ENCODE measurements around the gene GTPBP1.

GTPBP1 gene

DNA sequence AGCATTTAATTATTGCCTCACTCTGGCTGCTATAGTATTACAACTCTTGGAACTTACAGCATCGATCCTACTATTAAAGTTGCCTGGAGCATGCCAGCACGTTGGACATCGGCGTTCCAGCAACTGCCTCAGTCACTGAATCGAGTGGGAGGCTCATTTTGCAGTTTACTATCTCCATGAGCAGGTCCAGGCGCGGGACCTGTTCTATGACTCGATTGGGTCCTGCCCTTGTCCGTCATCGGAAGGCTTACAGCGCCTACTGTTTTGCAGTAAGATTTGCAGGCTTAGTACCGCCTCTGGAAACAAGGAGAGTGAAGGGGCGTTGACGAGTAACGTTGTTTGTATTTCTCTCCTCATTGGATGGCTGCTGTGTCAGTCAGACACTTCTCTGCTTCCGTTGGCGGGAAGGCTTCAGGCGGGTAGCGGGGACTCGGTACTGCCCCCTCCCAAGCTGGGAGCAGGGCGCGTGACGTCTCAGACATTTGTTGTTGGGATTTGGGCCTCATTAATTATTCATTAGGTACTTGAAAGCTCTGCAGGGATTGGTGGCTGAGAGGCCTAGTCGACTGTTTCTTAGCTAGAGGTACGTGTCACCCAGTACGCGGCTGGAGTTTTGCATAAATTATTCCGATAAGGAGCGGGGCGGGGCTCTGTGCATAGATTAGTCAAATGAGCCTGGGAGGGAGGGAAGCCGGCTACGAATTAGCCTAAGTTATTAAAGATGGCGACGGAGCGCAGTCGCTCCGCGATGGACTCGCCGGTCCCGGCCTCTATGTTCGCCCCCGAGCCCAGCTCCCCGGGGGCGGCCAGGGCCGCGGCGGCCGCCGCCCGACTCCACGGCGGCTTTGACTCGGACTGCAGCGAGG, at the start of gene GTPBP1:
Gene GTPBP1 (plus strand): TSS at position 710 of the 866 bp plus-strand sequence. CDS start 12 bp downstream, at position 722.
- DNase-seq: peak; percentile 91 to 94

DNA sequence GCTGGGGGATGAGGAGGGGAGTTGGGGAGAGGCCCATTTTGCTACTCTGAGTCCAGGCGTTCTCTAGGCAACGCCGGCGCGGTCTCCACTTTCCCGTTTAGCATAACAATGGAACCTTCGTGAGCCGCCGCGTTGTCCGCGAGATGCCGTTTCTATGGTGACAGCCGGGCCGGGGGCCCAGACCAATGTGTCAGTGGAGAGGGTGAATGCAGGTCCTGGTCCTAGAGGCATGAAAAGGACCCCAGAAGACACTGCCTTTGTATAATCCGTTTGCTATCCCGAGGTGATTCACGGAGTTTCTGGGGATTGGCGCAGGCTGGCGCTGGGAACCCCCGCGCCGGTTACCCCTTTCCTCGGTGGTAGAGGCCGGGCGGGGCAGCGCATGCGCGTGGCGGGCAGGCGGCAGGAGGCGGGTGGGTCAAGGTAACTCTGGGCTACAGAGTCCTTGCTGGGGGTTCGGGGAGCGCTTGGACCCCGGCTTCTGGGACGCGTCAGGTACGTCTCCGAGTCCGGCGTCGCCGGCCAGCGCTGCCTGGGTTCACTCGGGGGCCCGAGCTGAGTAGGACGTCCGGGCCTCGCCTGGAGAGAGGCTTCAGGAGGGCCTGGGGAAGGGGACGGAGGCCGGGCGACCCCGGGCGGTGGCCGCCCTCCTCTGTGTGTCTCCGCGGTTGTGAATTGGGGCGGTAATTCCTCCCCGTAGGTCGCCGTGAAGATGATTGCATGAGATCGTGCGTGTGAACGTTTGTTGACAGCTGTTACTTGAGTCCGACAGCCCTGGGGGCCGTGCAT, 49.3 kb upstream of the GTPBP1 start, which contains the start of the genes CBY1 and FAM227A:
Gene CBY1 (plus strand): TSS at position 383 of the 789 bp plus-strand sequence. CDS start 11,417 bp downstream, outside the sequence.
Gene FAM227A (minus strand): TSS at position 137 of the 789 bp plus-strand sequence. CDS start 6,224 bp downstream, outside the sequence.
- DNase-seq: peak; percentile 81 to 82

GRCh38 chr22:38657045-38657909, 48.5 kb upstream of the GTPBP1 start:
- peak; percentile 17 to 25 for DNase-seq

DNA sequence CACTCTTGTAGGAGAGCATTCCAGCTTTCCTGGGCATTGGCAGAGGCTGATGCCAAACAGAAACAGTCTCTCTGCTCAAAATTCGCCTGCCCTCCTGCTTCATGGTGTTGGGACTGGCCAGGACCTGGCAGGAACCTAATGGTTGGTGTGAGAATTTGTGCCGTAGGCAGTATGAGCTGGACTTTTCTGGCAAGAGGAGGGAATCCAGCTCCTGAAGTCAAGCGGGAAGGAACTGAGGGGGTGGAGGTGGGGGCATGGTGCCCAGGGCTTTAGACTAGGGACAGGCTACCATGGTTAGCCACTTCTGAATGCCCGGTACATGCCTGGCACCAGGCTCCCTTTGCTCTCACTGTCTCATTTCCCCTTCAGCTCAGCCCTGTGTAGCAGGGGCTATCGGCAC, 30.9 kb upstream of the GTPBP1 start:
- no peak for DNase-seq

- no peak for DNase-seq
Measured at GRCh38 chr22:38675833-38676232, 29.9 kb upstream of the GTPBP1 start.

GRCh38 chr22:38681582-38682335, 24.0 kb upstream of the GTPBP1 start, which contains the start of gene TOMM22:
Gene TOMM22 (plus strand): TSS chr22:38681957. CDS start chr22:38681979, 22 bp downstream.
- DNase-seq: peak; percentile 79 to 82

DNA sequence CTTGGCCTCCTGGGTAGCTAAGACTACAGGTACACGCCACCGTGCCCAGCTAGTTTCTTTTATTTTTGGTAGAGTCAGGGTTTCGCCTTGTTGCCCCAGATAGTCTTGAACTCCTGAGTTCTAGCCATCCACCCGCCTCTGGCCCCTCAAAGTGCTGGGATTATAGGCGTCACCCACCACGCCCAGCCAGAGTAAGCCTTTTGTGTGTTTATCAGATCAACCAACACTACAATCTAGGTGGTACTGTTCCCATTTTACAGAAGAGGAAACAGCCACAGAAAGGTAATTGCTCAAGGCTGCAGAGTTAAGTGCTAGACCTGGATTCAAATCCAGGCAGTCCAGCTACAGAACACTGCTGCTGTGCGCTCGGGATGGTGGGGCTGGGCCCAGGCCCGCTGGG, 20.8 kb upstream of the GTPBP1 start:
- no peak for DNase-seq

DNA sequence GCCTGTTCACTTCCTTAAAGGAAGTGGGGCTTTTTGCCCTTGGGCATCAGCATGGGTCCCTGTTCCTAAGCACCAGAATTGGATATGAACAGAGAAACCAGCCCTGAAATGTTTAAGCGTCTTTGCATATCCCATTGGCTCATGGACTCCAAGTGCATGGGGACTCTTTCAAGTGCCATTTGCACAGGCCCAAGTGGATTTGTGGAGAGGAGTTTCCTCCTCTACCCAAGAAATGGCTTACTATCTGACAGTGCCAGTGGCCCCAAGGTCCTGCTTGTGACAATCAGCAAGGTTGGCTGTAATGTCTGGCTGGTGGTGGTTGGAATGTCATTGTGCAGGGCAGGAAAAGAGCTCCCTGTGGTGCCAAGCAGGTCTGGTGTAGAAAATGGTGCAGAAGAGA, 20.0 kb upstream of the GTPBP1 start:
- no peak for DNase-seq

DNA sequence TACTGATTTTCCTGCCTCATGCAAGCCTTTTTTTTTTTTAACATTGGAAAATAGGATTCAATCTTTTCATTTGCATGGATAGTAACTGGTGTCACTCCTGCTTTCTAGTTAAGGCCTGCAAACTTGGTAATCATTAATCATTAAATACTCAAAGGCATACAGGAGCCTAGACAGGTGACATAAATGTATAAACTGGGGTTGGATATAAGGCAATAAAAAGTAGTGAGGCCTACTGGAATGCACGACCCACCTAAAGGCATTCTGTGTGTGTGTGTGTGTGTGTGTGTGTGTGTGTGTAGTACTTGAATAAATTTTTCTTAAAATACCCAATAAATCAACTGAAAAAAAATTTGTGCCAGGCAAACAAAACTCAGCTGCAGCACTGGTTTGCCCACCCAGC, 16.1 kb upstream of the GTPBP1 start:
- no peak for DNase-seq

DNA sequence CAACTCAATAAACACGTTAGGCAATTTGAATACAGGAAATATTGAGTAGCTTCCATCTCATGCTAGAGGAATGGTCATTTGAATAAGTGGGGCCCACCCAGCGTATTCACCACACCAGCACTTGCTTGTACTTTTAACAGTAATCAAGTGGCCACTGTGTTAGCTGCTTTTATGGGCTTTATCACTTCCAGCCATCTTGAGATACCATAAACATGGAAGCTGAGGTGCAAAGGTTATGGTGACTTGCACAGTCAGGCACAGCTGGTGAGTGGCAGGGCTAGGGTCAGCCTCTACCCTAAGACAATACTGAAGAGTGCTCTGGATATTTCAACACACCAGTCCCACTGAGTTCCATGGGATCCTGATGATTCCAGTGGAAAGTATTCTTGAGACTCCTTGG, 11.7 kb upstream of the GTPBP1 start:
- DNase-seq: no peak

- no peak for DNase-seq
Measured at GRCh38 chr22:38694940-38695339, 10.8 kb upstream of the GTPBP1 start.

DNA sequence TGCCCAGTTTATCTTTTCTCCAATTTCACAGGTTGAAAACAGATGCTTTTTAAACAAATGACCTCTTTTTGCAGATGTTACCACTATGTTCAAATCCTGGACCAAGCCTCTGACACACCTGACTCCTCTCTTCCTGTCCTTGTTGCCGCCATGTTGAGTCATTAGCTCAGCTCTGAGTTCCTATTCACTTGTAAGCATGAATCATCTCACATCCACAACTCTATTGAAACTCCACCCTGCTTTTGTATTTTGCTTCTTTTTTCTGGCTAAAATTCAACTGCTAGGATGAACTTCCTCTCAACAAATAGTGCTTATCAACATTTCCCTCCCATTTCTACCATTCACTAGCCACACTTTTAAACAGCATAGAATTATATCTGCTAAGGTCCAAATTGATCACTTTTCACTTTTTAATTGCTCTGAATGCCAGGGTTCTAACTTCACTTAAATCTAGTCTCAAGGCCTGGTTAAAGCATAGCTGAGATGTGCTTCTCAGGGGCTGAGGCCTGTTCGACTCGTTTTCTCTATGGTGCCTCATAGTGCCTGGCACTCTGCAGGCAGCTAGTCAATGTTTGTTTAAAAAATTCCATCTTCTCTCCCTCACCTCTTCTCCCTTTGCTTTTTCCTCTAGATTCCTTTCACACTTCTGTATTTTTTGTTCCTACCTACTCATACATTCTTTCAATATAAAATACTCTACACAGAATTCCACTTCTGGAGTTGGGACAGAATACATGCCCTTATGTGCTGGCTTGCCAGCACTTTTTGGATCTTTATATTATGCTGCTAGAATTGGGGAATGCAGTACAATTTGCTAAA, 8.9 kb upstream of the GTPBP1 start:
- peak in 1 of 2 donors; percentile 29 for DNase-seq

DNA sequence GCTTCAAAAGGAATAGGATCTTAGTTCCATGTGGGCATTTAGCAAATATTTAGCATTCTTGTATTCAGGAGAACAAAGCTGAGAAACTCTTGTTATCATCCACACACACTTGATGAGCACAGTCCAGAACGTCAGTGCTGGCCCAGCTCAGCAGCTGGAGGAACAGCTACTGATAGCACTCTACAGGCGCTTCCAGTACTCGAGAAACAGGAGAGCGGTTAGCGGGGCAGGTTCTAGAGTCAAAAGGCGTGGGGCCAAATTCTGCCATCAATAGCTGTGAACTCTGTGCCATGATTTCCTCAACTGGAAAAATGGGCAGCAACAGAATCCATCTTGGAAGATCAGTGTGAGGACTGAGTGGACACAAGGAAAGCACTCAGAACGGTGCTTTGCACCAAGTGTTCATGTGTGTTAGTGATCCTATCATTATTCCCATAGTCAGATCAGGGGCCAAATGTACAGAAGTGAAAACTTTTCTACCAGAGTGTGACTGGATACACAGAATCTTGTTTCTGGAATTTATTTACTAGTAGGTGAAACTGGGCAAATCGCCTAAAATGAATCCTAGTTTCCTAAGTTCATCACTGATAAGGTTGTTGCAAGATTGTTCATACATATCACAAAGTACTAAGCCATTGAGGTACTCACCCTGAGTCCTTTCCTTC, 8.2 kb upstream of the GTPBP1 start:
- no peak for DNase-seq

GRCh38 chr22:38698407-38699094, 7.2 kb upstream of the GTPBP1 start:
- no peak for DNase-seq

- no peak for DNase-seq
Measured at GRCh38 chr22:38699143-38699542, 6.6 kb upstream of the GTPBP1 start.

- no peak for DNase-seq
Measured at GRCh38 chr22:38699784-38700183, 6.0 kb upstream of the GTPBP1 start.

DNA sequence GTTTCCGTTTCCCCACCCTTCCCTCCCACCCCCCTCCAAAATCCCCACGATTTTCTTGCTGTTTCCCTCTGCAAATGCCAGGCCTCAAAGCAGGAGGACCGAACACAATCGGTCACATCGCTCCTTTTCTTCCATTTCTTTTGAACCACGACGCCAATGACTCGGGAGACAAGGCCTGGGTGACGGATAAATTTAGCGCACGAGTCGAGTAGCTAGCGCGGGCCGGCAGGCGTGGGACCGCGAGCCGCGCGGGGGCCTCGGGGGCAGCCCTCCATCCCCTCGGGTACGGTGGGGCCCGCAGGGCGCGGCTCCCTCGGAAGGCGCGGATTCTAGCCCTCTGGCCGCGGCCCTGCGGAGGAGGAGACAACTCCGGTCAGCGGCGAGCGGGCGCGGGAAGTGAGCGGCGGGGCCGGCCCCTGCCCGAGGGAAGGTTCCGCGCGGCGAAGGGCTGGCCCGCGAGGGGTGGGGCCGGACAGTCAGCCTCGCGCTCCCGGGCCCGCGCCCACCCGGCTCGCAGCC, 5.4 kb upstream of the GTPBP1 start:
- DNase-seq: peak in 1 of 2 donors; percentile 37

DNA sequence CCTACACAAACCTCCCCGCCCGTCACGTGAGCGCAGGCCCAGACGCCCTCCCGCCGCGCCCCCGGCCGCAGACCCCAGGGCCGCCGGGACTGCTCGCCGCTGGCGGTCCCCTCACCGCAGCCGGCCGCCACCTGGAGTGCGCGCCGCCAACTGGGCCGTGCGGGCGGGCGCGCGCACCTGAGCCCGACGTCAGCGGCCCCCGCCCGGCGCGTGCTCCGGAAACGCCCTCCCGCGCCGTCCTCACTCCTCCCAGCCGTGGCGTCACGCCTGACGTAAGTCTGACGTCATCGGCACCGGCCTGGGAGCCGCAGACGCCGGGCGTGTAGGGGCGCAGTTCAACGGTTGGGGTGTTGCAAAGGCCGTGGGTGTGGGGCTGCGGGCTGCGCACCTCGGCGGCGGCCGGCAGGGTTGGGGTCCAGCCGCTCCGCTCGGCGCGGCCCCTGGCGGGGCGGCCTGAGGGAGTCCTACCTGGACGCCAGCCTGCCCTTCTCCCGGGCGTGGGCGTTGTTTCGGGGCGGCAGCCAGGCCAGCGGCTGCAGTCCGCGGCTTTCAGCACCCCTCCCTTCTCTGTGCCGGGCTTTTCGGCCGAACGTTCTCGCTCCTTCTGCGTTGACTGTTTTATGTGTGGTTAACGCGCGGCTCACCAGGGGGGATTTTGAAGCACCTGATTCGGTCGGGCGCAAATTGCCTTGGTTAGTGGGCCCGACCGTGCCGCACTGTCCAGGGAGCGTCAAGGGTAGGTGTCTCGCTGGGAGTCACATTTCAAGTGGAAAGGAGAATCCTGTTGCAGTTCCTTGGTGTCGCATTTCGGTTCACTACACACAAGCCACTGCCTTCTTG, 4.7 kb upstream of the GTPBP1 start, which contains the start of gene JOSD1:
Gene JOSD1 (minus strand): TSS at position 155 of the 840 bp plus-strand sequence. CDS start 956 bp downstream, outside the sequence.
- DNase-seq: peak; percentile 98 to 99
